ENCODE results near the gene FRAS1. TPM values are rescaled to one million over a fixed set of nuclear protein-coding genes. Genes with fewer than 3 reads are reported as not detected.

Gene FRAS1
- total and polyA plus RNA-seq, 2 of the 8 experiments (the other 6 are each of a cell fraction or from before 2014, with no cell fraction given), result 38.5 to 109 TPM

DNA sequence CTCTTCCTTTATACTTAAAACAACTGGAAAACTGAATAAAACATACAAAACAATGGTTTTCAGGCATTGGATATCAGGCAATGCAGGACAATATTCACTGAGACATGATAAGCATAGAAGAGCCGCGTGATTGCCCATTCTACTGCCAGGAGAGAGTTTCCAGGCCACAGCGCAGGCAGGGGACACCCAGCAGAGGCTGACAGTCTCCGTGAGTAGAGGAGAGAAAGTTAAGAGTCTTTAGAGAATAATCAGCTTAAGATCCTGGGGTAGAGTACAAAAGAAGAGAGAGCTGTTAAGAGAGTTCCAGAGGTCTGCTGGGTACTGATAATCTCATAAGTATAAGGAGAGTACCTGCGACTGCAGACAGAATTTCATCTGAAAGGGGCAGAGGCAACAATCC is 18.4 kb upstream of the FRAS1 start (continued):
- no peak for TF ChIP-seq SP2 (IDR thresholded peaks at IDR 0.05; ENCODE audit: low read length)
- TF ChIP-seq EZH2 (IDR thresholded peaks at IDR 0.05; ENCODE audit: low read depth, low read length, severe bottlenecking), result no peak
- TF ChIP-seq, protein P1, sequence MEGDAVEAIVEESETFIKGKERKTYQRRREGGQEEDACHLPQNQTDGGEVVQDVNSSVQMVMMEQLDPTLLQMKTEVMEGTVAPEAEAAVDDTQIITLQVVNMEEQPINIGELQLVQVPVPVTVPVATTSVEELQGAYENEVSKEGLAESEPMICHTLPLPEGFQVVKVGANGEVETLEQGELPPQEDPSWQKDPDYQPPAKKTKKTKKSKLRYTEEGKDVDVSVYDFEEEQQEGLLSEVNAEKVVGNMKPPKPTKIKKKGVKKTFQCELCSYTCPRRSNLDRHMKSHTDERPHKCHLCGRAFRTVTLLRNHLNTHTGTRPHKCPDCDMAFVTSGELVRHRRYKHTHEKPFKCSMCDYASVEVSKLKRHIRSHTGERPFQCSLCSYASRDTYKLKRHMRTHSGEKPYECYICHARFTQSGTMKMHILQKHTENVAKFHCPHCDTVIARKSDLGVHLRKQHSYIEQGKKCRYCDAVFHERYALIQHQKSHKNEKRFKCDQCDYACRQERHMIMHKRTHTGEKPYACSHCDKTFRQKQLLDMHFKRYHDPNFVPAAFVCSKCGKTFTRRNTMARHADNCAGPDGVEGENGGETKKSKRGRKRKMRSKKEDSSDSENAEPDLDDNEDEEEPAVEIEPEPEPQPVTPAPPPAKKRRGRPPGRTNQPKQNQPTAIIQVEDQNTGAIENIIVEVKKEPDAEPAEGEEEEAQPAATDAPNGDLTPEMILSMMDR (IDR thresholded peaks at IDR 0.05; ENCODE audit: control extremely low read depth in 1 of 3, insufficient read depth in 1 of 3, low read depth in 1 of 3, low read length in 3 of 3), result no peak
- no peak for TF ChIP-seq RXRA (IDR thresholded peaks at IDR 0.05; ENCODE audit: insufficient read depth, low read depth, low read length)

Measured in H1 (cell line).